Heart right ventricle (tissue), 16 donors: Measurements from ENCODE around the gene SPINT4. TPM values are rescaled to one million over a fixed set of nuclear protein-coding genes. Genes with fewer than 3 reads are reported as not detected.

ENCODE experiments used
- ATAC-seq, 8 donors: fragments of 200-7000 bp; cut with Tn5 transposase; one replicate each; pipeline ENCODE4 v1.9.1; 2020; ENCODE audit warnings: mild to moderate bottlenecking in 8 of 8, moderate library complexity in 8 of 8, moderate number of reproducible peaks in 1 of 8
- DNase-seq, 2 donors: peaks; one replicate each; pipeline ENCODE4 v3.0.0-alpha.2; 2020
- H3K27ac ChIP-seq, 10 donors: fragments of 200-600 bp; sonication (generic) in 2 of 10; one replicate each; pipeline versions ENCODE4 v1.5.0 to v1.8.0; 2020 to 2022; ENCODE audit warnings: mild to moderate bottlenecking in 3 of 10
- H3K27me3 ChIP-seq, 7 donors: fragments of 200-600 bp; one replicate each; pipeline ENCODE4 v1.8.0; 2021 to 2022; ENCODE audit warnings: mild to moderate bottlenecking in 2 of 7
- H3K36me3 ChIP-seq, 9 donors: fragments of 200-600 bp; sonication (generic) in 1 of 9; one replicate each; pipeline versions ENCODE4 v1.5.0 to v1.8.0; 2020 to 2022; ENCODE audit warnings: mild to moderate bottlenecking in 2 of 9
- H3K4me1 ChIP-seq, 9 donors: fragments of 200-600 bp; sonication (generic) in 1 of 9; one replicate each; pipeline versions ENCODE4 v1.5.0 to v1.8.0; 2020 to 2022; ENCODE audit warnings: mild to moderate bottlenecking in 4 of 9
- H3K4me3 ChIP-seq, 10 donors: fragments of 200-600 bp; sonication (generic) in 2 of 10; one replicate each; pipeline versions ENCODE4 v1.5.0 to v1.8.0; 2020 to 2022; ENCODE audit warnings: mild to moderate bottlenecking in 7 of 10, moderate library complexity in 2 of 10
- H3K9me3 ChIP-seq, 11 donors: fragments of 200-600 bp in 10 of 11; sonication (generic) in 2 of 11; one replicate each; pipeline versions ENCODE4 v1.5.0 to v1.8.0; 2013 to 2022; ENCODE audit warnings: mild to moderate bottlenecking in 2 of 11, control low read depth in 1 of 11, moderate library complexity in 1 of 11
- CTCF ChIP-seq, 9 donors: fragments of 200-600 bp; sonication (generic) in 2 of 9; IDR thresholded peaks; one replicate each; pipeline versions ENCODE4 v1.5.0 to v1.8.0; 2021 to 2022; ENCODE audit warnings: antibody characterized with exemption in 9 of 9, mild to moderate bottlenecking in 5 of 9, moderate library complexity in 1 of 9
- WGBS, 2 donors: extraction: QIAGEN DNeasy Blood & Tissue Kit; methylation state at CpG; one replicate each; pipeline ENCODE4 v1.1.7; 2013; ENCODE audit warnings: inconsistent platforms in 1 of 2; 5-methylcytosine and 5-hydroxymethylcytosine counted together
- intact Hi-C, 10 donors: fragments of 100-400 bp; cut with DNase I; formaldehyde crosslinking; loops; one replicate each; pipeline versions ENCODE4 v1.11.1 to v1.14.2; 2022
- polyA plus RNA-seq, 2 donors: library from polyadenylated mRNA; stranded (reverse); fragments of 200-250 nt; gene quantifications; one replicate each; pipeline ENCODE4 v1.2.3, GENCODE V29; 2013
- total RNA-seq, 10 donors: library from RNA; stranded (reverse); fragmentation: NEBNext Ultra II Directional in 3 of 10; extraction: Animal tissue kit (Norgen Biotek cat#: 25700) in 3 of 10; gene quantifications; one replicate each; pipeline versions ENCODE4 v1.2.1 to v1.2.4, GENCODE V29; 2021 to 2023
- donor health status: Arrhythmogenic right ventricular cardiomyopathy.
- donor health status: ischemic (EF 13 %, LVEDD 7.1; RV severe dilation, severe dysfunction).
- donor health status: healthy with polysubstance abuse.
- donor health status: DM: no; HTN: yes; CAD: no.
- donor health status: DM: no; HTN: no; CAD: no.
- donor health status: ischemic (EF 25% LVEDD 6.9; RV normal size, moderate dysfunction).
- donor health status: ischemic (EF 25% LVEDD 5.7; RV mildly dilated, moderate dysfunction).
- donor health status: healthy.
- donor health status: DM: yes; HTN: yes; CAD: no.
- donor health status: Ischemic cardiomyopathy.
- donor health status: ischemic (EF 35%, LVEDD 5.7; RV mildly dilated, moderate dysfunction).
- donor health status: nonischemic (EF 11% LVEDD 7.7; RV severe dilation, severe dysfunction).
- donor health status: DM: yes; HTN: yes; CAD: no.
- donor health status: PGD.
- donor health status: ischemic (EF 29% LVEDD 5.4; RV normal size, mild dysfunction).
- donor health status: nonischemic (EF 23%, LVEDD 6.1; RV moderate dilation, normal function).

SPINT4 gene
- total and polyA plus RNA-seq, 12 donors, result not detected

GRCh38 chr20:45735988-45736387 is 13.8 kb downstream of the SPINT4 start:
- no peak for ATAC-seq
- Histone ChIP-seq H3K4me1 (no peaks in the 10 kb centered on the region), H3K9me3 (peaks cover 0 to 38% (median 10%) of the 10 kb centered on the region in 11 donors), H3K27ac (no peak overlapping the region), H3K27me3 (peaks cover 0 to 5% (median 3%) of the 10 kb centered on the region in 7 donors), H3K36me3 (no peaks in the 10 kb centered on the region), H3K4me3 (no peak overlapping the region)
- no peak for DNase-seq
- intact Hi-C loops, result no loop called here
- 87 to 94% methylated on average over 23 of the region's 23 CpGs for WGBS, 2 donors
- TF ChIP-seq CTCF (IDR thresholded peaks at IDR 0.05), result no peak

- no peak for TF ChIP-seq CTCF (IDR thresholded peaks at IDR 0.05)
- Histone ChIP-seq H3K9me3 (no peaks in the 10 kb centered on the region), H3K36me3 (no peaks in the 10 kb centered on the region), H3K4me1 (no peaks in the 10 kb centered on the region), H3K27ac (no peak overlapping the region), H3K27me3 (peaks cover 0 to 12% (median 0%) of the 10 kb centered on the region in 7 donors), H3K4me3 (no peak overlapping the region)
- intact Hi-C loops, result no loop called here
- no peak for ATAC-seq
- 84 to 89% methylated on average over 4 of the region's 4 CpGs for WGBS, 2 donors
- DNase-seq, result no peak
These were observed 20.4 kb downstream of the SPINT4 start for GRCh38 chr20:45742596-45742995.

GRCh38 chr20:45745015-45745414 is 22.9 kb downstream of the SPINT4 start:
- H3K4me3 ChIP-seq, result no peak overlapping the region
- DNase-seq (no peak), ATAC-seq (no peak)
- no peaks in the 10 kb centered on the region for H3K4me1 ChIP-seq
- no peaks in the 10 kb centered on the region for H3K9me3 ChIP-seq
- peaks cover 0 to 17% (median 12%) of the 10 kb centered on the region in 7 donors for H3K27me3 ChIP-seq
- no peak for TF ChIP-seq CTCF (IDR thresholded peaks at IDR 0.05)
- no peak overlapping the region for H3K27ac ChIP-seq
- H3K36me3 ChIP-seq, result no peaks in the 10 kb centered on the region
- intact Hi-C loops, result no loop called here

GRCh38 chr20:45751721-45752120 is 29.6 kb downstream of the SPINT4 start:
- WGBS, 2 donors, result 82 to 94% methylated on average over 1 of the region's 1 CpG
- no peak for TF ChIP-seq CTCF (IDR thresholded peaks at IDR 0.05)
- no peak overlapping the region for H3K27ac ChIP-seq
- peaks cover 0 to 17% (median 0%) of the 10 kb centered on the region in 11 donors for H3K9me3 ChIP-seq
- H3K4me1 ChIP-seq, result no peaks in the 10 kb centered on the region
- H3K27me3 ChIP-seq, result peaks cover 0 to 21% (median 12%) of the 10 kb centered on the region in 7 donors
- ATAC-seq (no peak), DNase-seq (no peak)
- no peaks in the 10 kb centered on the region for H3K36me3 ChIP-seq
- intact Hi-C loops, result no loop called here
- no peak overlapping the region for H3K4me3 ChIP-seq
